HG02973 (cell line): ENCODE results near the gene ARHGAP24.
"Not testable (repeated sequence)": the region's sequence is repeated elsewhere in the genome, so short reads cannot be mapped to it uniquely, and the experiment has no call there.

Experiments
- ATAC-seq: cut with Tn5 transposase; IDR thresholded peaks from one replicate; pipeline ENCODE4 v1.9.1; 2021; ENCODE audit warnings: moderate library complexity; ENCODE audit not compliant: unreplicated experiment

The ARHGAP24 gene

DNA sequence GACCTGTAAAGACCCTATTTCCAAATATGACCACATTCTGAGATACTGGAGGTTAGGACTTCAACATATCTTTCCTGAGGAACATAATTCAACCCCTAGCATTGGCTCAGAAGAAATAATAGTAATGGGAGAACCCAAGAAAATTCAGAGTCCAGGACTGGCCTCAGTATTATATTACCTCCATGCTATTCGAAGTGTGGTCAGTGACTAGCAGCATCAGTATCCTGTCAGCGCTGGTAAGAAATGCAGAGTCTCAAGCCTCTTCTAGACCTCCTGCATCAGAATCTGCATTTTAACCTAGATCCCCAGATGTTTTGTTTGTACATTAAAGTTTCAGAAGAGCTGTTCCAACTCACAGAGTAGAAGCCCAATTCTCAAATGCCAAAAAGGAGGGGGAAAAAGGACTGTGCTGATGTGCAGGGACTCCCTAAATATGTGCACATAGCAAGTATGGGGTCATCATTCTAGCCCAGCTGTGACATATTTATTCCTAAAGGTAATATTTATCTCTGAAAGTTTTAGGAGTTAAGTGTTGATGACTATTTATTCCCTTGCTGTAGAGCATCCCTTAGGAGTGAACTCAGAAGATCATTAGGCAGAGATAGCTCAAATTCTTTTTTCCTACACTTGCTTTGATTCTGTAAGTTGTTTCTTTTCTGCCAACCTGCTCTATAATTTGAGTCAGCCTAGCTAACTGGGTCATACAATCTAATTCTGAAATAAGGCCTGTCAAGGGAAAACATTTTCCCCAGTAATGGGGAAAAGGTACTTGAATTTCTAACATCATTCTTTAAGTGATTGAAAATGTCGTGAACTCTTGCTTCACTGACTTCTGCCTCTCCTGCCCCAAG is 361.9 kb downstream of the ARHGAP24 start:
- ATAC-seq, result no peak

DNA sequence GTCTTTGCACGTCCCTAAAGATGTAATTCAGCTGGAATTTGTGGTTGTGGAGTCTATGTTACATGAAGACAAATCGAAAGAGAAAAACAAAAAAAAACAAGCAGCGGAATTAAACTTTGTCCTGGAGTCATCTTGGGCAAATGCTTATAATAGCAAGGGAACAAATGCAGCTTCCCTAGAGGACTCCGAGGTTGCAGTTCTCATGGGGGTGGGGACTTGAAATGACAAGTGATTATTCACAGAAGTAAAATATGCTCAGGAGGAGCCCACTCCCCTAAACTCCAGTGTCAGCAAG is 362.4 kb downstream of the ARHGAP24 start:
- no peak for ATAC-seq

- not testable (repeated sequence) for ATAC-seq
Observed at GRCh38 chr4:85839981-85840451, 365.1 kb downstream of the ARHGAP24 start.

- no peak for ATAC-seq
Observed at GRCh38 chr4:85842540-85842939, 367.6 kb downstream of the ARHGAP24 start.

DNA sequence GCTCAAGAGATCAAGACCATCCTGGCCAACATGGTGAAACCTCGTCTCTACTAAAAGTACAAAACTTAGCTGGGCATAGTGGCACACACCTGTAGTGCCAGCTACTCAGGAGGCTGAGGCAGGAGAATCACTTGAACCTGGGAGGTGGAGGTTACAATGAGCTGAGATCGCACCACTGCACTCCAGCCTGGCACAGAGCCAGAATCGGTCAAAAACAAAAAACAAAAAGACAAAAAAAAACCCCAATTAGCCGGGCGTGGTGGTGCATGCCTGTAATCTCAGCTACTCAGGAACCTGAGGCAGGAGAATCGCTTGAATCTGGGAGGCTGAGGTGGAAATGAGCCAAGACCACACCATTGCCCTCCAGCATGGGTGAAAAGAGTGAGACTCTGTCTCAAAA is 378.8 kb downstream of the ARHGAP24 start:
- ATAC-seq, result not testable (repeated sequence)

DNA sequence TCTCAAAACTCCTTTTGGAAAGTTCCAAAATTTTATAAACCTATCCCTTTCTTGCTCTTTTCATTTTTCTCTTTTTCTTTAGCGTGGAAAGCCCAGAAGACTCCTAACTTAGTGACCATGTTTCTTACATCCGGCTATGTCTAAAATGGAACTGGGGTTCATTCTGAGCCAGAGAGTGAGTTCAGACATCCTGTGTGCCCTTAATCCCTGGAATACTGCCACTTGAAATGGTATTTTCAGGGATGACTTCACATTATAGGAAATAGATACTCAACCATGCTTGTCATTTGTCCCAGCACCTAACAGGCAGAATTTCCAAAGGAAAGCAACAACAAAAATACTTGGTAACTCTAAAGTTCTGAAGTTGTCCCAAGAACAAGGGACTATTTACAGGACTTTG is 379.6 kb downstream of the ARHGAP24 start:
- ATAC-seq, result no peak

DNA sequence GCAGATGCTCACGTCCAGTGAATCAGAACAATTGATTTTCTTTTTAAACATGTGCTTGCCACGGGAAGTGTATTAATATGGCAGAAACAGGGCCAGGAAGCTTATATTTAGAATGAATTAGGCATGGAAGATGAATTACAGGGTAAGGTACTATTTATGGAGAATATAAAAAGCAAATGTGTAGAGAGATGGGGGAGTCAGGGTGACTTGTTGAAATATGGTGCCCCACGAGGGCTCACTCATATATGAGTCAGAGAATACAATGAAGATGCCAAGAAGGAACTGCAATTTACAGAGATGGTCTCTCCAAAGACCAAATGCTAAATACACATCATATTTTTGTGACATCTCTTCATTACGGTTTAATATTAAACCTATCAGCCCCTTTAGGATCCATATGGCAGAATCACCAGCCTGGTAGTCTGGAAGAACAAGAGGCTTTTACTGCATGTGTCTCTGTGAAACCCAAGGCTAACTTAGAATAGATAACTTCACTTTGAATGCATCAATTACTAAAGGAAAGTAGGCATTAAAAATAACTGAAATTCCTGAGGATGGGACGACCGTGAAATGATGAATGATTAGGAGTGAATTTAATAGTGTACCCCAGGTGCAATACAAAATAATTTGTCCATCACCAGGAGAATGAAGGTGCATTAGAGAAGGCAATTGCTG is 385.3 kb downstream of the ARHGAP24 start:
- ATAC-seq, result no peak

DNA sequence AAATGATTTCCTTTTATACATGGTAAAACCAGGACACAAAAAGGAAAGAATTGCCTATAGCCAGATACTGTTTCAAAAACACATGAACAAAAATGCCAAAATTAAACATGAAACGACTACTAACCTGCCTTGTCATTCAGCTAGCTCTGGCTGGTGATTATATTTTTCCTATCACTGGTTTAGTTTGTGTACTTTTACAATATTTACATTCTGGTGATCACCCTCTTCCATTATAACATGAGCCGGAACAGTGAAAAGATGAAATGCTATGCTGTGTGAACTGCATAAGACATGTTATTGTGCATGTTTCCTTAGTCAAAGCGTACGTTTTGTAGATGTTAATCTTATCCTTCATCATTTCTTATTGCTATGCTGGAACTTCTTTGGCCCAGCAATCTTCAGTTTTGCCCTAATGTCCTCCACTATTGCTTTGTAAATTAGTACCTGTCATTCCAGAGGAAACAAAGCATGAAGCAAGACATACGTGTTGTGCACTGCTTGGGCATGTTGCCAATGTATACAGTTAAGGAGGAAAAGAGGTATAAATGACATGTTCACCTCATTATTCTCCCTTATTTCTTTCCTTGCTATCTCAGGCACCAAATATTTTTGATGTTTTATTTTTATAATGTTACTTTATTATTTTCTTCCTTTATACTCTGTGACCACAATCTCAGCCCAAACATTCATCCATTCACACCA is 386.3 kb downstream of the ARHGAP24 start:
- no peak for ATAC-seq

GRCh38 chr4:85862896-85863295 is 387.9 kb downstream of the ARHGAP24 start:
- ATAC-seq, result no peak

- no peak for ATAC-seq
Observed at GRCh38 chr4:85864259-85865205, 389.6 kb downstream of the ARHGAP24 start.

GRCh38 chr4:85865256-85865655 is 390.3 kb downstream of the ARHGAP24 start:
- no peak for ATAC-seq

GRCh38 chr4:85866508-85866907 is 391.6 kb downstream of the ARHGAP24 start:
- no peak for ATAC-seq

DNA sequence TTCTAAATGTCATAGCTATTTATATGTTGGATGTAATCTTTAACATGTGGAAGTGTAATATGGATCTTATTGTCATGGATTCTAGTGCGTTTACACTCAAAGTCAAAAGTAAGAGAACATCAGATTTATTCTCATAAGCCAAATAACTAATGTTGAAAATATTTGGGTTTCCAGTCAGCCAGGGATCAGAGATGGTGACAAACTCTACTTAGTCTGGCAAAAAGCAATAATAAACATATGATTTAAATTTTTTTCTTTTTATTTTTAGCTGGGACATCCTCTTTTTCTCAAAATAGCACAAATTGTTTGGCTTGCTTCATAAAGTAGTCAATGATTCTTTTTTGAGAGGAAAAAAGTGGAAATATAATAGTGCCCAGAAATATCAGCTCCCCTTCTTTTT is 392.3 kb downstream of the ARHGAP24 start:
- no peak for ATAC-seq

DNA sequence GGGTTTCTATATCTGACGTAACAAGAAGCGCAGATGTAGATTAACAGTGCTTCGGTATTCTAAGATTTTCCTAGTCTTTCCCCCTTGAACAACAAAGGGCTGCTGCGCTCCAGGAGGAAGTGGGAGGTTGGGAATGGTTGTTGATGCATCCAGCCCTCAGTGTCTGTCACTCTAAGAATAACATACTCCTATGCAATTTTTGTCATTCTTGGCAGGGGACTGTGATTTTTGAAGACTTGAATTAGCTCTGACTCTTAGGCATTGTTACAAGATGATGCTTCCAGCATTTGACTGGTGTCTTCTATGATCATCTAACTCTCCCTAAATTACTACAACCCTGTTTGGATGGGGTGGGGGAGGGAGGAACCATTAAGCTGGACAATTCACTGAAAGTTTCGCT is 394.2 kb downstream of the ARHGAP24 start:
- ATAC-seq, result no peak

- no peak for ATAC-seq
Observed at GRCh38 chr4:85870298-85871083, 395.5 kb downstream of the ARHGAP24 start.

- ATAC-seq, result no peak
Observed at GRCh38 chr4:85873566-85873965, 398.6 kb downstream of the ARHGAP24 start.

GRCh38 chr4:85879518-85879917 is 404.6 kb downstream of the ARHGAP24 start:
- no peak for ATAC-seq

- ATAC-seq, result no peak
Observed at GRCh38 chr4:85883180-85883579, 408.2 kb downstream of the ARHGAP24 start.

DNA sequence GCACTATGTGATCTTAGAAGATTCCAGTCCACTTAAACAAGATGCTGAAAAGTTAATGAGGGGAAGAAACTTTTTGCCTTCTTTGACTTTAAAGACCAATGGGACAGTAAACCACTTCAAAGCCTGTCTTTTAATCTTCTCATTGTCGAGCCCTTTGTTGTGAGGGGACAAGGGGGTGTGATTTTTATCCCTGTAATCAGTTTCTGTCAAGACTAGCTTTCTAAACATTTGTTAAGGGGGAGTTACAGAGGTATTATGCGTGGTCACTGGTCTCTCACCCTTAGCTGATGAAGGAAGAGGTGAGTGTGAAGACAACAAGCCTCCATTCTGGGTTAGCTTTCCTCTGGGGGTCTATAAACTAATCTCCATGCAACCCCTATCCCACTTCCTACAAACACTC is 409.3 kb downstream of the ARHGAP24 start:
- no peak for ATAC-seq

GRCh38 chr4:85886665-85887064 is 411.7 kb downstream of the ARHGAP24 start:
- no peak for ATAC-seq
